GM06990 (cell line): Measurements from ENCODE around the gene TCF12.

Experiments
- DNase-seq: peaks from one replicate; pipeline ENCODE4 v3.0.0-alpha.2; 2011; ENCODE audit not compliant: insufficient read length; ENCODE audit errors: extremely low read depth
- H3K27me3 ChIP-seq: replicated peaks from 2 replicates; pipeline ENCODE4 v1.6.0; 2011; ENCODE audit warnings: low read length; ENCODE audit not compliant: control insufficient read depth, insufficient read depth
- H3K36me3 ChIP-seq: 2 replicates; pipeline ENCODE4 v1.5.1; 2011; ENCODE audit warnings: low read length; ENCODE audit not compliant: control insufficient read depth, insufficient read depth
- H3K4me3 ChIP-seq: replicated peaks from 2 replicates; pipeline ENCODE4 v1.5.1; 2011; ENCODE audit warnings: low read depth, mild to moderate bottlenecking, control low read depth, low read length
- CTCF ChIP-seq: IDR thresholded peaks from 2 replicates; pipeline ENCODE4 v1.5.1; 2011; ENCODE audit warnings: low read length, control low read depth, mild to moderate bottlenecking, inconsistent platforms; ENCODE audit not compliant: insufficient read depth, poor library complexity, severe bottlenecking

Gene TCF12

GRCh38 chr15:57031605-57032004, 113.2 kb downstream of the TCF12 start:
- no peaks in the 10 kb centered on the region for H3K27me3 ChIP-seq
- no peaks in the 10 kb centered on the region for H3K36me3 ChIP-seq
- DNase-seq = no peak
- no peak for TF ChIP-seq CTCF
- no peak overlapping the region for H3K4me3 ChIP-seq

GRCh38 chr15:57032338-57032737, 113.9 kb downstream of the TCF12 start:
- no peak for TF ChIP-seq CTCF
- no peak for DNase-seq
- Histone ChIP-seq H3K4me3 (no peak overlapping the region), H3K36me3 (no peaks in the 10 kb centered on the region), H3K27me3 (no peaks in the 10 kb centered on the region)

GRCh38 chr15:57033715-57034439, 115.4 kb downstream of the TCF12 start:
- H3K4me3 ChIP-seq = no peak overlapping the region
- no peak for DNase-seq
- TF ChIP-seq CTCF = no peak
- no peaks in the 10 kb centered on the region for H3K36me3 ChIP-seq
- H3K27me3 ChIP-seq = no peaks in the 10 kb centered on the region

GRCh38 chr15:57034613-57035012, 116.2 kb downstream of the TCF12 start:
- Histone ChIP-seq H3K36me3 (no peaks in the 10 kb centered on the region), H3K4me3 (no peak overlapping the region), H3K27me3 (no peaks in the 10 kb centered on the region)
- no peak for DNase-seq
- TF ChIP-seq CTCF = no peak

GRCh38 chr15:57035664-57036063, 117.2 kb downstream of the TCF12 start:
- no peak for TF ChIP-seq CTCF

GRCh38 chr15:57036352-57036751, 117.9 kb downstream of the TCF12 start:
- no peak for TF ChIP-seq CTCF
- no peaks in the 10 kb centered on the region for H3K27me3 ChIP-seq
- no peak for DNase-seq

More at GRCh38 chr15:57035664-57036063, 117.2 kb downstream of the TCF12 start:
- Histone ChIP-seq H3K4me3 (no peak overlapping the region), H3K27me3 (no peaks in the 10 kb centered on the region), H3K36me3 (no peaks in the 10 kb centered on the region)
- DNase-seq = no peak

More at GRCh38 chr15:57036352-57036751, 117.9 kb downstream of the TCF12 start:
- Histone ChIP-seq H3K36me3 (no peaks in the 10 kb centered on the region), H3K4me3 (no peak overlapping the region)
